Activated CD4-positive, alpha-beta T cell treated with anti-CD3 and anti-CD28 coated beads for 36 hours (primary cell): ENCODE results near the gene RNF135. TPM values are rescaled to one million over a fixed set of nuclear protein-coding genes. Genes with fewer than 3 reads are reported as not detected.
A peak's percentile ranks its signal among the peaks of the same experiment; 100 is the strongest.
"Not testable (repeated sequence)": the region's sequence is repeated elsewhere in the genome, so short reads cannot be mapped to it uniquely, and the experiment has no call there.

ENCODE experiments used
- ATAC-seq: fragments of 200-7000 bp; cut with Tn5 transposase; one replicate; pipeline ENCODE4 v1.10.0; 2021; ENCODE audit warnings: mild to moderate bottlenecking, moderate library complexity
- CTCF ChIA-PET: fragments of 350-600 bp; sonication (Branson Sonifier 250); formaldehyde crosslinking; loops from one replicate; lab custom pipeline; 2021; ENCODE audit warnings: antibody characterized with exemption; lab: Charles Lee
- POLR2A ChIA-PET: fragments of 350-600 bp; sonication (Branson Sonifier 250); formaldehyde crosslinking; loops from one replicate; lab custom pipeline; 2021; ENCODE audit warnings: antibody characterized with exemption, inconsistent platforms; lab: Charles Lee
- DNase-seq: peaks from one replicate; pipeline ENCODE4 v3.0.0-alpha.2; 2020
- H3K27ac Mint-ChIP-seq: one replicate; pipeline ENCODE4 v1.8.0; 2021; ENCODE audit warnings: mixed read lengths
- H3K27me3 Mint-ChIP-seq: one replicate; pipeline ENCODE4 v1.8.0; 2021; ENCODE audit warnings: mixed read lengths
- H3K36me3 Mint-ChIP-seq: one replicate; pipeline ENCODE4 v1.8.0; 2021; ENCODE audit warnings: low read depth, mixed read lengths
- H3K4me1 Mint-ChIP-seq: one replicate; pipeline ENCODE4 v1.8.0; 2021; ENCODE audit warnings: mixed read lengths
- H3K4me3 Mint-ChIP-seq: one replicate; pipeline ENCODE4 v1.8.0; 2021; ENCODE audit warnings: mild to moderate bottlenecking, moderate library complexity, mixed read lengths
- H3K9me3 Mint-ChIP-seq: one replicate; pipeline ENCODE4 v1.8.0; 2021; ENCODE audit warnings: low read depth, mixed read lengths
- intact Hi-C, 2 experiments: fragments of 100-400 bp; cut with DNase I in 1 of 2; cut with micrococcal nuclease in 1 of 2; formaldehyde crosslinking; loops; one replicate each; pipeline versions ENCODE4 v1.14.2 to v1.15.1; 2022 to 2024; cut with DNase I, micrococcal nuclease
- total RNA-seq, 2 experiments: library from RNA; stranded (reverse); gene quantifications; one replicate each; pipeline ENCODE4 v1.2.3, GENCODE V29; 2021

Gene RNF135
- total RNA-seq, 2 experiments from 2014 or later, result 5.8 to 6.0 TPM

DNA sequence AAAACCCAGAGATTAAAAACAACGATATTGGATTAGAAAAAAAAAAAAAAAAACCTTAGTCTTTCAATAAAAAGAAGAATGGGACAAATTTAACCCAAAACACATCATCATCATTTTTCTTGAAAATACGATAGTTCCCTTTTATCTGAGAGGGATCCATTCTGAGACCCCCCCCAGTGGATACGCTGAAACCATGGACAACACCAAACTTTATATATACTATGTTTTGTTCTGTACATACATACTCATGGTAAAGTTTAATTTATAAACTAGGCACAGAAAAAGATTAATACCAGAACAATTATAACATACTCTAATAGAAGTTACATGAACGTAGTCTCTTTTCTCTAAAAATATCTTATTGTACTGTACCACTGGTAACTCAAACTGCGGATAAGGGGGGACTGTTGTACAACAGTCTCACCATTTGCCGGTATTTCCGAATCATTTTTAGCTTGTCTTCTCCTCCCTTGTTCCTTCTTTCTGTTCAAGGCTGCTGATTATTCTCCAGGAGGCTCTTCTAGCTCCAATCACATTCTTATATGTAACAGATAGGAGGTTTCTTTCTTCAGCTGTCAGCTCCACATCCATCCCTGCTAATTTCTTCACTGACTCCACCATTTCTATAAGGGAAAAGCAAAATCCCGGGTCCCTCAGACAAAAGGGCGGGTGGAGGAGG, 37.0 kb downstream of the RNF135 start:
- Mint-ChIP-seq H3K4me1 (peaks cover 18% of the 10 kb centered on the region), H3K4me3 (peak overlapping the region; percentile 73), H3K36me3 (peaks cover 2% of the 10 kb centered on the region), H3K9me3 (no peaks in the 10 kb centered on the region), H3K27me3 (peaks cover 5% of the 10 kb centered on the region), H3K27ac (peak overlapping the region; percentile 68)
- DNase-seq, result no peak
- no peak for ATAC-seq
- intact Hi-C loops, result loop anchor here (1.0 to 5.0 kb wide), 4 partner anchors 36 to 89 kb away; partner anchors contain the start of gene RNF135 (in 1 of the 2)
- ChIA-PET POLR2A (interaction anchor here (1.0 to 1.9 kb wide), 2 partner anchors 311 to 347 kb away, joined by 5 read pairs; no protein-coding TSS in a partner anchor), CTCF (interaction anchor here (0.5 to 1.1 kb wide), 5 partner anchors 206 to 472 kb away, joined by 3 to 4 read pairs (median 3); no protein-coding TSS in a partner anchor)

DNA sequence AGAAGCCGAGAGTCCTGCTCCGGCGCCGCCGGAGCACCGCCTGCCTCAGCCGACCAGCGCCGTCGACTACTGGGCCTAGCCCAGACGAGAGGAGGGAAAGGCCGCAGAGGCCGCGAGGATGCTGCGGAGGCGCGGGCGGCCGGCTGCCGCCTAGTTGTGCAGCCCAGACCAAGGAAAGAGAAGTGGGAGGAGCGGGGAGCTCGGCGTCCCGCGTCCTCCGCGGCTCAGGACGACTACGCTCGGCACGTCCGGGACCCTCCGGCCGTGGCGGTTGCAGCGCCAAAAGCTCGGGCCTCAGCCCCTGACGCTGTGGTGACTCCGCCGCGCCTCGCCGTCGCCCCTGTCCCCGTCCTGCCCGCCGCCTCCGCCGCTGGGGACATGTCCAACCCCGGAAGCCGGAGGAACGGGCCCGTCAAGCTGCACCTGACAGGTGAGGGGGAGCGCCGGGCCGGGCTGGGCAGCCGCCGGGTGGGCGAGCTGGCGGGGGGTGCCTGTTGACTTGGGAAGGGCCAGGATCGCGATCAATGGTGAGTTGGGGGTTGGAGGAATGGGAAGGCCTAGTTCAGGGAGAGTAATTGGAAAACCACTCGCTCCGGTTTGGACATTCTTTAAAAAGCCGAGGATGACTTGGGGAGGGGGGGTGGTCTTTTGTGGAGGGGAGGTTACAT, 37.7 kb downstream of the RNF135 start:
- ChIA-PET CTCF (interaction anchor here (0.5 to 1.1 kb wide), 6 partner anchors 205 to 472 kb away, joined by 3 to 4 read pairs (median 3); no protein-coding TSS in a partner anchor), POLR2A (interaction anchor here (0.6 to 1.9 kb wide), 3 partner anchors 38 to 346 kb away, joined by 3 to 5 read pairs (median 5); partner anchors contain the start of gene RNF135)
- peak; percentile 71 for ATAC-seq
- Mint-ChIP-seq H3K4me3 (peak overlapping the region; percentile 73), H3K9me3 (no peaks in the 10 kb centered on the region), H3K27me3 (peaks cover 5% of the 10 kb centered on the region), H3K27ac (peak overlapping the region; percentile 75), H3K4me1 (peaks cover 18% of the 10 kb centered on the region), H3K36me3 (peaks cover 2% of the 10 kb centered on the region)
- intact Hi-C loops, result loop anchor here (1.0 to 5.0 kb wide), 4 partner anchors 36 to 89 kb away; partner anchors contain the start of gene RNF135 (in 1 of the 2)
- DNase-seq, result peak; percentile 70

DNA sequence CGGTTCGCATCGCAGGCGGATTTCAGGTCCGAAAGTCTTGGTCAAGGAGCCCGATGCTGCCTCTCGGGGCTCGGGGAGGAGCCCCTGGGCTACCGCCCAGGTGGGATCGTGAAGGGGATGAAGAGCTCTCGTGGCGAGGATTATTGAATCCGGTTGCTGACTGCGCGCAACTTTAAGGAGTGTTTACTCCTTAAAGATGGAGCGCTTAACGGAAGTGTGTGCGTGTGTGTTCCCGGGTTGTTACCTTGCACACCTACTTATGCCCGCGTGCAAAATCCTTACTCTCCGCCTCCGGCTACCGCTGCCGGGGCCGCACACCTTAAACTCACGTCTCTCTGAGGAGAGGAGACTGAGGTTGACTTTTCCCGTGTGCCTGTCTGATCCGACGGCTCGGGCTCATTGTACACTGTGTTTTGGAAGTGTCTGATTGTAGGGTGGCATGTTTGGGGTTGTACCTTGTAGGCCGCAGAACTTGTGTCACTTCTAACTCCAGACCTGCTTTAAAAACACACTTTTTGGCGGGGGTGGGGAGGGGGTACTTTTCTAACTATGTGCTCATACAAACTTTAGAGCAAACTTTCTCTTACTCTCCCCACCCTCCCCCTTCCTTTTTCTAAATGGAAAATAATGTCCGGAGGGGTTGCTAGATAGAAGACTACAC, 38.3 kb downstream of the RNF135 start:
- ATAC-seq (peak; percentile 50), DNase-seq (peak; percentile 46)
- intact Hi-C loops, result loop anchor here (5.0 kb wide), 3 partner anchors 37 to 88 kb away; partner anchors contain the start of gene RNF135 (in 1 of the 2)
- not testable (repeated sequence) for H3K9me3 Mint-ChIP-seq, H3K36me3 Mint-ChIP-seq, H3K27me3 Mint-ChIP-seq
- POLR2A ChIA-PET, result interaction anchor here (0.6 to 1.9 kb wide), 3 partner anchors 39 to 346 kb away, joined by 3 to 5 read pairs (median 5); partner anchors contain the start of gene RNF135
- peaks cover 18% of the 10 kb centered on the region for H3K4me1 Mint-ChIP-seq
- CTCF ChIA-PET, result interaction anchor here (0.7 to 1.1 kb wide), 3 partner anchors 204 to 359 kb away, joined by 3 to 4 read pairs (median 3); no protein-coding TSS in a partner anchor
- H3K4me3 Mint-ChIP-seq, result peak overlapping the region; percentile 73
- peak overlapping the region; percentile 75 for H3K27ac Mint-ChIP-seq

DNA sequence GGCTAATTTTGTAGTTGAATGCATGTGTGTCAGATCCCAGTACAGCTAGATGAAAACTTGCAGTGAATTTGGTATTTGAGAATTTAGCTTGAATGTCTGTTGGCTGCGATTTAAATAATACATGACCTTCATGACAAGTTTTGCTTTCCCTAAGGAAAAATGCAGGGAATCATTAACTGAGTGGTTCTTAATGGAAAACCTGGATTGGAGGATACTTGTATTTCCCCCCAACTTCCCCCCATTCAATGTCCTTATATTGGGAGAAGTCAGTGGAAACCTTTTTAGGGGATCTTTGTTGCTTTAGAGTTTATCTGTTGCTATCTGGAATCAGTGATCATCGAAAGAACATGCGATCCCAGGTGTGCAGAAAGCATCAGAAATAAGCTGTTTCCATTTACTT, 39.2 kb downstream of the RNF135 start:
- CTCF ChIA-PET, H3K27me3 Mint-ChIP-seq, H3K9me3 Mint-ChIP-seq, DNase-seq, ATAC-seq, H3K27ac Mint-ChIP-seq, POLR2A ChIA-PET, H3K36me3 Mint-ChIP-seq: not testable (repeated sequence)
- peaks cover 18% of the 10 kb centered on the region for H3K4me1 Mint-ChIP-seq
- peak overlapping the region; percentile 19 for H3K4me3 Mint-ChIP-seq
- intact Hi-C loops, result loop anchor here in 1 of 2 experiments (5.0 kb wide), 2 partner anchors 207 to 362 kb away; no protein-coding TSS in a partner anchor

DNA sequence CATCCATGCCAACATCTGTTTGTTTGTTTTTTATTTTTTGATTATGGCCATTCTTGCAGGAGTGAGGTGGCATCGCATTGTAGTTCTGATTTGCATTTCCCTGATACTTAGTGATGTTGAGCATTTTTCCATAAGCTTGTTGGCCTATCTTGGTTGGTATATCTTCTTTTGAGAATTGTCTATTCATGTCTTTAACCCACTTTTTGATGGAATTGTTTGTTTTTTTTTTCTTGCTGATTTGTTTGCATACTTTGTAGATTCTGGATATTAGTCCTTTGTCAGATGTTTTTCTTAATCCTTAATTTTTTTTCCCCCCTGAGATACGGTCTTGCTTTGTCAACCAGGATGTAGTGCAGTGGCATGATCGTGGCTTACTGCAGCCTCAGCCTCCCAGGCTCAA, 43.0 kb downstream of the RNF135 start:
- Mint-ChIP-seq H3K4me1 (peaks cover 13% of the 10 kb centered on the region), H3K27ac (no peak overlapping the region), H3K9me3 (no peaks in the 10 kb centered on the region), H3K36me3 (no peaks in the 10 kb centered on the region), H3K27me3 (peaks cover 5% of the 10 kb centered on the region), H3K4me3 (no peak overlapping the region)
- ChIA-PET CTCF (no interaction called here), POLR2A (no interaction called here)
- DNase-seq (no peak), ATAC-seq (no peak)
- intact Hi-C loops, result loop anchor here in 1 of 2 experiments (5.0 kb wide), 2 partner anchors 203 to 358 kb away; no protein-coding TSS in a partner anchor

DNA sequence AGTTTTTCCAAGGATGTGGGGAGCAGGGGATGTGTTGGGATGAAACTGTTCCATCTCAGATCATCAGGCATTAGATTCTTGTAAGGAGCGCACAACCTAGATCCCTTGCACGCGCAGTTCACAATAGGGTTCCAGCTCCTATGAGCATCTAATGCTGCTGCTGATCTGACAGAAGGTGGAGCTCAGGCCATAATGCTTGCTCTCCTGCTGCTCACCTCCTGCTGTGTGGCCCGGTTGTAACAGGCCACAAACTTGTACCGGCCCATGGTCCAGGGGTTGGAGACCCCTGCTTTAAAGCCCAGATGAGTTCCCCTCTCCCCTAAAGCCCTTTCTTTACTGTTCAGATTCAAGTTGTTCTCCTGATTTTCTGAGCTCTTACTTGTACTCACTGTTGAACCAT, 44.8 kb downstream of the RNF135 start:
- H3K27me3 Mint-ChIP-seq, result peaks cover 2% of the 10 kb centered on the region
- no peak overlapping the region for H3K4me3 Mint-ChIP-seq
- intact Hi-C loops, result no loop called here
- ChIA-PET POLR2A (no interaction called here), CTCF (interaction anchor here (0.8 to 1.2 kb wide), 3 partner anchors 45 to 237 kb away, joined by 3 to 4 read pairs (median 3); no protein-coding TSS in a partner anchor)
- no peaks in the 10 kb centered on the region for H3K36me3 Mint-ChIP-seq
- no peaks in the 10 kb centered on the region for H3K9me3 Mint-ChIP-seq
- peaks cover 4% of the 10 kb centered on the region for H3K4me1 Mint-ChIP-seq
- DNase-seq, result no peak
- no peak for ATAC-seq
- H3K27ac Mint-ChIP-seq, result no peak overlapping the region

DNA sequence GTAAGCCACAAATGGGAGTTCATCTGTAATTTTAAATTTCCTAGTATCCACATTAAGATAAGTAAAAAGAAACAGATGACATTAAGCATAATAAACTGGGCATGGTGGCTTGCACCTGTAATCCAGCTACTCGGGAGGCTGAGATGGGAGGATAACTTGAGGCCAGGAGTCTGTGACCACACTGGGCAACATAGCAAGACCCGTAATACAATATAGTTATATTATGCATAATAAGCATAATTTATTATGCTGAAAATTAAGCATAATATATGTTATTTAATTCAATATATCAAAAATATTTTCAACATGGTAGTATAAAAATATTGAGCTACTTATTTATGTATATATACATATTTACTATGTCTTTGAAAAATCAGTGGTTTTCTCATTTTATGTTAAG, 48.2 kb downstream of the RNF135 start:
- H3K27ac Mint-ChIP-seq, result no peak overlapping the region
- intact Hi-C loops, result no loop called here
- ATAC-seq (no peak), DNase-seq (no peak)
- H3K27me3 Mint-ChIP-seq, result no peaks in the 10 kb centered on the region
- H3K36me3 Mint-ChIP-seq, result no peaks in the 10 kb centered on the region
- no peaks in the 10 kb centered on the region for H3K9me3 Mint-ChIP-seq
- ChIA-PET CTCF (no interaction called here), POLR2A (no interaction called here)
- no peak overlapping the region for H3K4me3 Mint-ChIP-seq
- peaks cover 2% of the 10 kb centered on the region for H3K4me1 Mint-ChIP-seq

DNA sequence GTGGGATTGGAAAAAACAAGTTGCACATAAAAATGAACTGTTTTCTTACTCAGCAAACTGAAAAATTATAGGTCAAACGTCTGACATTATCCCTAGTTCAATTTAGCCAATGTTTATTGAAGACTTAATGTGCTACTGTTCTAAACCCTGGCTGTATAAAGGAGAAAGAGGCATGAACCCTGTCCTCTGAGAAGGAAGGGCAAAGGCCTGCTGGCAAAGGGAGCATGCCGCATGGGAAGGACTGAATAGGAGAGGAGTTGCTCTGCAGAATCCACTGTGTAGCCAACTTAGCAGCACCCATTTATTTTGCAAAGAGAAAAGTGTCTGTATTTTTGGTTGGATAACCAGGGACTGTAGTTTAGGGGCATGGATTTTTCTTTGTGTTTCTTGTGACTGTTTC, 52.3 kb downstream of the RNF135 start:
- H3K4me3 Mint-ChIP-seq, H3K27ac Mint-ChIP-seq, H3K27me3 Mint-ChIP-seq, CTCF ChIA-PET, DNase-seq, H3K9me3 Mint-ChIP-seq, H3K36me3 Mint-ChIP-seq, H3K4me1 Mint-ChIP-seq, intact Hi-C loops, ATAC-seq, POLR2A ChIA-PET: not testable (repeated sequence)

DNA sequence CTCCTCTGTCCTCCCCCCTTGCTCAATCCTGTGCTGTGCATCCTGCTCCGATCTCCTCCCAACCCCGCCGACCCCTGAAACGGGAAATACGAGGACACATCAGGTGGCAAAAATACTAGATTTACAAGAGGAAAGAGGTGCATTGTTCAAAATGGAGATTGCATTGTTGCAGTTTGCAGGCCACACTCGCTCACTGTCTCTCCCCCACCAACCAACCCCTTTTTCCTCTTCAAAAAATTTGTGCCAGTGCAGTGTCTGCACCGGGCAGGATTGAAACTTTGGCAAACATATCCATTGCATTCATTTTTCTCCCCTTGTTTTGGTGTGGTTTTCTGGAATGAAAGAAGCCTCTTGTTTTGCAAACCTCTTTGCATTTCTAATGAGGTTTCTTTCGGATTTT, 61.0 kb downstream of the RNF135 start:
- Mint-ChIP-seq H3K4me3 (no peak overlapping the region), H3K9me3 (no peaks in the 10 kb centered on the region), H3K36me3 (peaks cover 3% of the 10 kb centered on the region), H3K27me3 (no peaks in the 10 kb centered on the region), H3K4me1 (no peaks in the 10 kb centered on the region), H3K27ac (no peak overlapping the region)
- POLR2A ChIA-PET, result no interaction called here
- ATAC-seq (no peak), DNase-seq (no peak)
- CTCF ChIA-PET, result no interaction called here
- intact Hi-C loops, result no loop called here

DNA sequence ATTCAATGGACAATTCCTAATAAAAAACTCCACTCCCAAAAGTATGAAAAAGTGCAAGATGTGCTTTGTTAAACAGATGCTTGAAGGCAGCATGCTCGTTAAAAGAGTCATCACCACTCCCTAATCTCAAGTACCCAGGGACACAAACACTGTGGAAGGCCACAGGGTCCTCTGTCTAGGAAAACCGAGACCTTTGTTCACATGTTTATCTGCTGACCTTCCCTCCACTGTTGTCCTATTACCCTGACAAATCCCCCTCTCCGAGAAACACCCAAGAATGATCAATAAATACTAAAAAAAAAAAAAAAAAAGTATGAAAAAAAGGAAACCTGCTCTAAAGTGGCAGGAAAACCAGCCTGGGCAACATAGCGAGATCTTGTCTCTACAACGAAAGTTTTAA, 64.8 kb downstream of the RNF135 start:
- not testable (repeated sequence) for H3K27ac Mint-ChIP-seq, H3K4me3 Mint-ChIP-seq

DNA sequence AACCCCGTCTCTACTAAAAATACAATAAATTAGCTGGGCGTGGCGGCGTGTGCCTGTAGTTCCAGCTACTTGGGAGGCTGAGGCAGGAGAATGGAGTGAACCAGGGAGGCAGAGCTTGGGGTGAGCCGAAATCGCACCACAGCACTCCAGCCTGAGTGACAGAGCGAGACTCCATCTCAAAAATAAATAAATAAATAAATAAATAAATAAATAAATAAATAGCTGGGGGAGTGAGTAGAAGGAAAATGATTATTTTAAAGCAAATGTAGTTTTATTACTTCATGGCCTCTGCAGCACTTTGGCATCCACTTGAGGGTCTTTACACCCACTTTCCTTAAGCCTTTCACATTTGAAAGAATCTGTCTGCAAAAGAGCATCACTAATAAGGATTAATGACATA, 70.0 kb downstream of the RNF135 start:
- H3K4me3 Mint-ChIP-seq, intact Hi-C loops, H3K9me3 Mint-ChIP-seq, H3K36me3 Mint-ChIP-seq, H3K27me3 Mint-ChIP-seq, H3K4me1 Mint-ChIP-seq, CTCF ChIA-PET, POLR2A ChIA-PET, ATAC-seq, DNase-seq, H3K27ac Mint-ChIP-seq: not testable (repeated sequence)

More for the DNA sequence above, 64.8 kb downstream of the RNF135 start:
- H3K36me3 Mint-ChIP-seq, intact Hi-C loops, POLR2A ChIA-PET, H3K27me3 Mint-ChIP-seq, ATAC-seq, H3K9me3 Mint-ChIP-seq, CTCF ChIA-PET, H3K4me1 Mint-ChIP-seq, DNase-seq: not testable (repeated sequence)
